Frontal cortex (tissue), 4 donors: ENCODE measurements around the gene TNPO3. TPM values are rescaled to one million over a fixed set of nuclear protein-coding genes. Genes with fewer than 3 reads are reported as not detected.

ENCODE experiments used
- DNase-seq, 2 donors: peaks; one replicate each; pipeline ENCODE4 v3.0.0; 2012; ENCODE audit warnings: low spot score in 2 of 2
- FAIRE-seq: peaks from 2 replicates; lab custom pipeline; 2012; peaks lifted over from hg19 to GRCh38; lab: Jason Lieb, UNC
- total RNA-seq: library from RNA; depleted of rRNA; stranded (reverse); fragments of >200 nt; gene quantifications from one replicate; pipeline ENCODE4 v1.2.3, GENCODE V29; 2014
- donor health status: control.
- donor health status: control.
- donor health status: control.

TNPO3 gene
- total RNA-seq, 1 donor from 2014 or later = 101 TPM

DNA sequence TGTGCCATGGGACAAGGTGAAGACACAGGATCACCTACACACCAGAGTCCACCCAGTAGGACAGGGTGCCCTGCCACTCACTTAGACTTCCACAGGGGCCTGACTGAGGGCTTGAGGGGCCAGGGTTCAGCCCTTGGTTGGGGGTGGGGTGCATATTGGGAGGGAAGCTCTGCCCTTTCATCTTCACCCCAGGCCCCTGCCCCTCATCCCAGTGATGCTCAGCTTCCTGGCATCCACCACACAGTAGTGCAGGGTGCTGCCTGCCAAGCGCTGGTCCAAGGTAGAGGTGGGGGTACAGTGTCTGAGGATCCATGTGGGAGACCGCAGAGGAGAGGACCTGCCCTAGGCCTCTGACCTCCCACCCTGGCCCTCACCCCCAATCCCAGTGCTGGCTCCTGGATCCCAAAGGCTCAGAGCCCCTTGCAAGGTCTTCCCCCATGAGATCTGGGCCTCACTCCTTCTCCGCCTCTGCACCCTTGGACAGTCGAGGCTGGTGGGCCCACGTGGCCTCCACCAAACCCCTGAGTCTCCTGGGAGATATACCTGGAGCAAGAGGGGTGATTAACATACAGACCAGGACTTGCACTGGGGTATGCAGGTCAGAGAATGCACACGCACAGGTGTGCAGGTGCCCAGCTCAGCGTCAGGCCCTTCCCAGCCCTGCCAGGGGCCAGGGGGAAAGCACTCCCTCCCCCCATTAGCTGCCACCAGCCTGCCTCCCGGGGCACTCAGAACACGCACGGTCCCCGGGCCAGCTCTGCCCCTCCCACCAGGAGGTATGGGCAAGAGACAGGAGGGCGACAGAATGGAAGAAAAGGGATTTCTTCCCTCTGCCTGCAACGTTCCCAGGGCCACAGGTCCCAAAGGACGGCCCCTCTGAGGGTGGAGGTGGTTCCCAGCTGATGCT, 125.8 kb downstream of the TNPO3 start:
- DNase-seq (no peak), FAIRE-seq (no peak)

DNA sequence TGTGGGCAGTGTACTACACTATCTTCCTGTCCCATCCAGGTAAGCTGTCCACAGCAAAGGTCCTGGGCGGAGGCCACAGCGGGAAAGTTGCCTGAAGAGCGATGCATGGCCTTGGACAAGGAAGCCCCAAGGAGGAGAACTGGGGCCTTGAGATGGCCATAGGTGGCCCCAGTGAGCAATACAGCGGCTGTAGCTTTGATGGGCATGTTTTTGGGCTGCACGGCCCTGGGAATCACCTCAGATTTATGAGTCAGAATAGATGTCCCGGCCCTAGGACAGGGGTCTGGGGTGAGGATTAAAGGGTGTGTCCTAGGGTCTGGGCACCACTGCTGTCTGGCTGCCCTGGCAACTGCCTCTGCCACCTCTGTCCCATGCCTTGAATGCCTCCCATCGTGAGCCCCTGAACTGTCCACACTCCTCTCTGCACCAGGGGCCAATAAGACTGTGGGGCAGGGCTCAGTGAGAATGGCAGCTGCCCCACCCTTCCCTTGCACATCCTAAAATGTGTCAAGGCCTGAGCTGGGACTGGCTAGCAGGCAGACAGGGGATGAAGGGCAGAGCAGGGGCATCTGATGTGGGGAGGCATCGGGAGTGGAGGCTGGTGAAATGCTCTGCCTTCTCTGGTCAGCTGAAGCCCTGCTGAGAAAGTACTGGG, 126.6 kb downstream of the TNPO3 start:
- FAIRE-seq = no peak

DNA sequence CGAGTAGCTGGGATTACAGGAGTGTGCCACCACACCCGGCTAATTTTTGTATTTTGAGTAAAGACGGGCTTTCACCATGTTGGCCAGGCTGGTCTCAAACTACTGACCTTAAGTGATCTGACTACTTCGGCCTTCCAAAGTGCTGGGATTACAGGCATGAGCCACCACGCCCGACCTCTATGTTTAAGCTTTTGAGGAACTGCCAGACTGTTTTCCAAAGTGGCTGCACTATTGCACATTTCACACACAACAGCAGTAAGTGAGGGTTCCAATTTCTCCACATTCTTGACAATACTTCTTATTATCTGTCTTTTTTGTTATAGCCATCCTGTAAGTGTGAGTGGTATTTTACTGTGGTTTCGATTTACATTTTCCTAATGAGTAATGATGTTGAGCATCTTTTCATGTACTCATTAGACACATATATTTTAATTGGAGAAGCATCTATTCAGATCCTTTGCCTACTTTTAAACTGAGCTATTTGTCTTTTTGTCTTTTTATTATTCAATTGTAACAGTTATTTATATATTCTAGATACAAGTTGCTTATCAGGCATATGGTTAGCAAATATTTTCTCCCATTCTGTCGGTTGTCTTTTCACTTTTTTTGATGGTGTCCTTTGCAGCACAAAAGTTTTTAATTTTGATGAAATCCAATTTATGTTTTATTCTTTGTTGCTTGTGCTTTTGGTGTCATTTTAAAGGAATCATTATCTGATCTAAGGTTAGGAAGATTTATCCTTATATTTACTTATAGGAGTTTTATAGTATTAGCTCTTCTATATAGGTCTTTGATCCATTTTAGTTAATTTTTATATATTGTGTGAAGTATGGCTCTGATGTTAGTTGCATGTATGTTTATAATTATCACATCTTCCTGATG, 130.0 kb downstream of the TNPO3 start:
- no peak for FAIRE-seq
- no peak for DNase-seq

More for the DNA sequence above, 126.6 kb downstream of the TNPO3 start:
- DNase-seq = no peak

DNA sequence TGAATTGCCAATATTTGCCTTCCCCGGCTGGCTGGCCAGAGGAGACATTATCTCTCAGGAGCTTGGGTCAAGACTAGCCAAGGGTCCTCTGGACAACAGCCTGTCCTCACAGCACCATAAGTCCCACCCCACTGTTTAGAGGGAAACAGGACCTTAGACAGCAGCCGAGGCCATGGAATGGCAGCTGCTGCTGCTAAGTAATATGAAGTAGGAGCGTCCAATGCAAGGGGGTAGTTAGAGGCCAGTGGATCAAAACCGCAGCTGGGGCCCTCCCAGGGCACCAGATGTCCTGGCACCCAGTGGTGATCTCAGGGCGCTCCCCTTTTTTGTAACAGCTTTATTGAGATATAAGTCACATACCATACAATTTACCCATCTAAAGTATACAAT, 131.5 kb downstream of the TNPO3 start:
- no peak for FAIRE-seq
- DNase-seq = no peak

DNA sequence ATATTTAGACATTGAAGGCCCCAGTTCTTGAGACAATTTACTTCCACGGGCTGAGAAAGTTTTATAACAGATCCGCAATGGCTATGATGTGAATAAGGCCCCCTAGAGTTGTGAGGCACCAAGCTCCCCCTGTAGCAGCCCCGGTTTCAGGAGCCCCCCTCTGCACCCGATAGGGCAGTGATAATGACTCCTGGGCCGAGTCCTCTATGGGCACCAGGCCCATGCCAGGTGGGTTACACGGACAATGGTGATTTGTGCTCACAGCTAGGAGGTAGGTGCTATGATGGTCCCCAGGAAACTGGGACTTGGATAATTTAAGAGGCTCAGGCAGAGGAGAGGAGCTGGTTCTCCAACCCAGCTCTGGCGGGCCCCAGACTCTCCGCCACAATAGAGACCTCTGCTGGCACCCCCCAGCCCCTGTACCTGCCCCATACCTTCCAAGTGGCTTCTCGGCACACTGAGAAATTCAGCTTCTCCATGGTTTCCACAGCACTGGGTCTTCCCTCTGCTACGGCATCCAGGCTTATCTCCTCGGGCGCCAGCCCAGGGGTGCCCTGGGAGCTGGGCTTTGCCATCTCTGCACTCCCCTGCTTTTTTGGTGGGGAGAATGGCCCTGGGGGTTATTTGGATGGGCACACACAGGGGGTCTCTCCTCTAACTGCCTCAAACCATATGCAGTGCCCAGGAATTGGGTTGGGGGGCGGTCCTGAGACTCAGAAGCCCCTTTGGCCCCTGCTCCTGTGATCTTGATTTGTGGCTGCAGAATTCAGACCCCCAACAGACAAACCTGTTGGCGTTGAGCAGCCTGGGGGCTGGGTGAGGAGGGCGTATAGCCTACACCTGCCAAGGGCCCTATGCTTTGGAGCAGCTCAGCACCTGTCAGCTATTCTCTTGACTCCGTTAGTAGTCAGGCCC, 132.2 kb downstream of the TNPO3 start:
- DNase-seq (no peak), FAIRE-seq (no peak)

DNA sequence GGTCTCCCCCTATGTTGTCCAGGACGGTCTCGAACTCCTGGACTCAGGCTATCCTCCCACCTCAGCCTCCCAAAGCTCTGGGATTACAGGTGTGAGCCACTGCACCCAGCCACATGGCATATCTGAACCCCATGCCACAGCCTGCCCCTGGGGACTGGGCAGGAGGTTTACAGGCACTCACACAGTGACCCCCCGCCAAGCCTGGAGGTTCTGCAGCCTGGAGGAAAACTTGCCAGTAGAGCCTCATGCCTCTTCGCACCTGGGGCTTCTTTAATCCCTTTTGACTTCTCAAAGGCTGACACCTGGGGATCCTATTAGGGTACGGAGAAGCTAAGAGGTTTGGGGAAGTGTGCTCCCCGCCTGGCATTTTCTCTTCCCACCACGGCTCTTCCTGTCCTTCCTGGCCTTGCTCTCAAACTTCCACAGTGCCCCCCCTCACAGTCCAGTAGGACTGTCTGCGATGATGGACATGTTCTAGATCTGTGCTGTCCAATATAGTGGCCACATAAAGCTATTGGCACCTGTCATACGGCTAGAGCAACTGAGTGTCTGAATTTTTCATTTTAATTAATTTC, 133.0 kb downstream of the TNPO3 start:
- no peak for FAIRE-seq
- no peak for DNase-seq

DNA sequence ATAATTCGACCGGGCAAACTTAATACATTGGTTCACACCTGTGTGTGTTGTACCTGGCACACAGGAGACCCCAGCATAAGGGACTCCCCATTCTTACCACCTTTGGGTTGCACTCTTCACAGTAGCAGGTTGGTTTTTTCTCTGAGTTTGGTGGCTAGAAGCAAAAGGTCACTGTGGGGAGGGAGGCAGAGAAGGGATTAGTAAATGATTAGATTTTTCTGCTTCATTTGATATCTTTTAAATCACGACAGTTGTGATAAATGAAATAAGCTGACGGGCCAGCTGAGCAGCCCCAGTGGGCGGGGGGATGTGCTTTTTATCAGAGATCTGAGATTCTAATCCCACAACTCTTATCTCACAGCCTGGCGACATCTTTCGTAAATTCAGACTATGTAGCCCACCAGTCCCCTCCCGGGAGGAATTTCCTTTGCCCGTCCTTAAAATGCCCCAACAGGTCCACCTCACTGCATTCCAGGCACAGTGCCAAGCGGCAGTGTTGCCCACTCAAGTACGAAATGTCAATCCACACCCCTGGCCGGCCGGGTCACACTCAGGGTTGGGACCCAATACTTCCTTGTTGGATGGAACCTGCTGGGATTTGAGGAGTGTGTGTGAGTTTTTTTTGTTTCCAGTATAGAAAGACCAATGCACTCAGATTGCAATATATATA, 133.9 kb downstream of the TNPO3 start:
- FAIRE-seq (no peak), DNase-seq (no peak)

DNA sequence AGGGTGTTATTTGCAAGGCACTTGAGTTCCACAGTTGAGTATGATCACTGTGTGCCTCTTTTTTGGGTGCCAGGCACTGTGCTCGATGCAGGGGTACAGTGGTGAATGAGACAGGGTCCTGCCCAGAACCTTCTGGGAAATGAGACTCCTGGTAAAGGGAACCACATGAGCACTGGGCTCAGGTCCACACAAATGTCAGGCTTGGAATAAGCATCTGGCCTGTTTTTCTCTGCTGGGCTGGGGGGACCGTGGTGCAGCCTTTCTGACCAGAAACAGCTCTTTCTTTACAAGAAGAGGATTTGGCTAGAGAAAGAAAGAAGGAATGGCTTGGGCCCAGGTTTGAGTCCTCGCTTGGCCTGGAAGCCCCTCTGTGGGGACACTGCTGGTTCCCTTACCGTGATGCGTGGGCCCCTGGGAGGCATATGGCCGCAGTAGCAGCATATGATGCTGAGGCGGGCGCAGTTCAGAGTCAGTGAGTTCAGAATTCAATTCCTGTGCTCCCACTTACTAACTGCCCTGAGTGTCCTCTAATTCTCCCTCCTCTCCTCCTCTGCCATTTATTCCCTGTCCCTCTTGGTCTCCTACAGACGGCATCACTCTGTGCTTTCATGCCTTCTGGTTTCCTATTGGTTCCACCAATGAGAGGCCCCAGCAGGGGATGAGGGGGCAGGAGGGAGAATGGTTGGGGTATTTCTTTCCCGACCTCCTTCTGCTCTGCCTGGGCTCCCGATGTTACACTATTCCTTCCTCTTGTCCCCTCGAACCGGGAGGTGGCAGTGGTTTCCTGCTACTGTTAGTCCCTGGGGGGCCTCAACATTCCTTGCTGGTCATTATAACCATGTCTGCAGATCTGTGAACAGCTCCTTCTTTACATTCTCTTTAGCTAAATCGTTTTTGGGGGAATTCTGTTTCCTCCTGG, 134.8 kb downstream of the TNPO3 start:
- FAIRE-seq (no peak), DNase-seq (no peak)

DNA sequence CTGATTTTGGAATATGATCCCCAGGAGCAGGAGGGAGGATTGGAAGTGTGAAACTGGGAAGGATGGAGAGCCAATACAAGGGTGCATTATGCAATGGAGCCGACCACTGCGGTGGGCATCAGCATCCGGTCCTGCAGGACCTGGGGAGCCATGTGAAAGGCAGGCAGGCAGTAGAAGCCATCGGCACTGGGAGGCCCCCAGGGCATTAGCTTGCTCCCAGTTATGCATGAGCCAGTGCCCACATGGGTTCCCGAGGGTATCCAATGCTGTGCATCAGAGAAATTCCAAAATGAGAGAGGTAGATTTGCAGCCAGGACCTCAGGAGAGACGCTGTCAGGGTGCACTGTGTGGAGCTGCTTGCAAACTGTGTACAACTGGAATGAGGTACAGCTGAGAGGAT, 135.7 kb downstream of the TNPO3 start:
- DNase-seq (no peak), FAIRE-seq (no peak)

DNA sequence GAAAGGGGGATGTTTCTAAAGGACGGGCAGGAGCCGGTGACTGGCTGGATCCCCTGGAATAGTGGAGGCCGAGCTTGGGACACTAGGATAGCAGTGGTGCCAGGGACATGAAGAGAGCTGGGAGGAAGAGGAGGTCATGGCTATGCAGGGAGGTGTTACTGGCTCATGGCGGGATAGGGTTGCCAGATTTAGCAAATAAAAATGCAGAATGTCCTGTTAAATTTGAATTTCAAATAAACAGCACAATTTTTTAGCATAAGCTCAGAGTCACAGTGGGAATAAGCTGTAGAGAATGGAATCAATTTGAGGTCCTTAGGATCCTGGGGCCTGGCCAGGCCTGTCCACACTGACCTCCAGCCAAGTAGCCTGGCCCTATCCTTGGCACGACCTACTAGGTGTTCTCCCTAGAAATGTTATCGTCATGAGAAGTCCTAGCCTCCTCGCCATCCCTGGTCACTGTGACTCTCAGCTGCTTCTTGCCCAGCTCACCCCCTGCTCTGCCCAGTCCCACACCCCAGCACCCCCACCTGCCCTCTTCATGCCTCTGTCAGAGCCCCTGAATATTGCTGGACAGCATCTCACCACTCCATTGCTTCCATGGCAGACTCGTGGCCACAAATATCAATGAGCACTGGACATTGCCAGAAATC, 136.8 kb downstream of the TNPO3 start:
- no peak for FAIRE-seq
- DNase-seq = no peak

DNA sequence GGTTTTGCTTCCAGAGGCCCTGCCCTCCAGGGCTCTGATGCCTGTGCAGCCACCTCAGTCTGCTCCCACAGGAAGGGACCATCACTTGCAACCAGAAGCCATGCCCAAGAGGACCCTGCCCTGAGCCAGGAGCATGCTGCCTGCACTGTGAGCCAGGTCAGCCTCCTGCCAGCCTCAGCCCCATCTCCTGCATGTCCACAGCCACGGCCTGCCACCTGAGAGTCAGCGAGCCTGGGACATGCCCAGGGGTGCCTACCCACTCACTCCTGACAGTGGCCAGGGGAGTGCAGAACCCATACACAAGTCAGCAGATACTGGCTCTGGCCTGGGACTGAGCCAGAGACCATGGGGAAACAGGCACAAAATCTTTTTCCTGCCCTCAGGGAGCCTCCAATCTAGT, 137.8 kb downstream of the TNPO3 start:
- FAIRE-seq (no peak), DNase-seq (no peak)

DNA sequence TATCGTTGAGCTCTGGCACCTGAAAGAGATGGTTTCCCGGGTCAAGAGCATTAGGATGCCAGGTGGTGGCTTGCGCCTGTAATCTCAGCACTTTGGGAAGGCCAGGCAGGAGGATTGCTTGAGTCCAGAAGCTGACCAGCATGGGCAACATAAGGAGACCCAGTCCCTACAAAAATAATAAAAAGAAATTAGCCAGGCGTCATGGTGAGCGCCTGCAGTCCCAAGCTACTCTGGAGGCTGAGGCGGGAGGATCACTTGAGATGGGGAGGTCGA, 138.3 kb downstream of the TNPO3 start:
- FAIRE-seq = no peak
- DNase-seq = no peak

DNA sequence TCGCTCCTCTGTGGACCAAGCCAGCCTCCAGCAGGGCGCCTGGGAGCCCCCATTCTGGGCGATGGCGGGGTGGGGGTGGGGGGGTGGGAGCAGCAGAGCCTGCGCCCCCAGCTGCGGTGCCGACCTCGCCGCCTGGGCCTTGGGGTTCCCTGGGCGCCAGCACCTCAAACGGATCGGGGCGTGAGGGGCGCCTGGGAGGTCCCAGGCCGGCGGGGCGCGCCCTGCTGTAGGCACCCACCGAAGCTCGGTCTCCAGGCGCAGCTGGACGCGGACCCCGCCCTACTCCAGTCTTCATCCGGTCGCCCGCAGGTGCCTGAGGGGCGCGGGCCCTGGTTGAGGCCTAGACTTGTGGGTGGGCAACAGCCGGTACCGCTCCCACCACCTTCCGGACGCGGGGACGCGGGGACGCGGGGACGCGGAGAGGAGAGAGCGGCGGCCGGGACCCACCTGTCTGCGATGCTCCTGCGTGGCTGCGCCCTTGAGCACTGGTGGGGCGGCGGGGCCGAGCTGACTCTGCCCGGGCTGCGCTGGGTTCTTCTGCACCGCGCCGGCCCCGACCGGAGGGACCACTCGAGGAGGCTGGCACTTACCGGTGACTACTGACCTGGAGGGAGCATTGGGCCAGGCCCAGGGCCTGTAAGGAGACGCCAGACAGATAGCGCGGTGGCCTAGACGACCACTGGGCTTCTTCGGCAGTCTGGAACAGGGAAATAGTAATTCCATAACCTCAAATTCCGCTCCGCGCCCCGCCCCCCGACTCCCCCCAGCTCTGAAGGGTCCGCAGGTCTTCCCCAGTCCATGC, 138.9 kb downstream of the TNPO3 start:
- no peak for FAIRE-seq
- no peak for DNase-seq

DNA sequence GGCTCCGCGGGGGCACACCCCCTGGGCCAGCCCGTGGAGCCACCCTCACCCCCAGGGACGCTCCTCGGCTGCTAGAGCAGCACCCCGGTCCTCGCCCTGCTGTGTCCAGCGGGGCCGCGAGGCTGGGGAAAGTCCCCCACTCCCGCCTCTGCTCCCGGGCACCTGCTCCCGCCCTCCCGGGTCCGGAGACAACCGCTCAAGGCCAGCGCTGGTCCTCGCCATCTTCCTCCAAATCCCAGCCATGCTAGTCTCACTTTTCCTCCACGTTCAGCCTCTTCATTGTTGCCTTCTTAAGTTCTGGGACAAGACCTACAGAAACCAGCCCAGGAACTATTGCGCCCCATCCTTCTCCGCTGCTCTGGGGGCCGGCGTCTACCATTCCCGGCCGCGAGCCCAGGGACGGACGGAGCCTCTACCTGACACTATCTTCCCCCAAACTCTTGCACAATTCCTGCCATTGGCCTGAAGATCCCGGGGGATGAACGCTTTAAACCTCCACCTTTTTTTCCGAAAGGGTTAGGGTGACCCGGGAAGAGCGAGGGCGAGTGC, 139.6 kb downstream of the TNPO3 start:
- DNase-seq (no peak), FAIRE-seq (no peak)

DNA sequence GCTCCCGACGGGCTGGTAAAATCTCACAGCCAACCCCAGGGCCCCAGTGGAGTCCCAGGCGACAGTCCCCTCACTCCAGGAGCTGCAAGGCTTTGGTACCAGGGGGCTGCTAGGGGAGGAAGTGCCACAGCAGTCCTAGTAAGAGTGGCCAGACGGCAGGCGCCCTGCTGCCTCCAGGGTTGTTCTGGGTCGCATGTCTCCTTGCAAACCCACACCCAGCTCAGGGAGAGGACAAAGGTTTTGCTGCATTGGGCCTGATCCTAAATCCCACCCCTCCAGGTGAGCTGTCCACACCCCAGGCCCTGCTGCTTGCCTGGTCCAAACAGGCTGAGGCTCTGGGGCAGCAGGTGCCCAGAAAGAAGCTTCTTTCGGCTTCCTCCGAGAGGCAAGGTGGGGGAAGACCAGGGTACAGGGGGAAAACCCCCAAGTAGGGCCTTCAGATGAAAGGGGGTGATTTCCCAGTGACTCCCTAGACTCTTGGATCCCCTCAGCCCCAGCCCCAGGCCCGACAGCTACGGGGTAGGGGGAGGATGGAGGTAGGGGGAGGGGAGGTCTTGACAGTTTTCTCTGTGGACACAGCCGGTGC, 140.3 kb downstream of the TNPO3 start:
- FAIRE-seq = no peak

More for the DNA sequence above, 140.3 kb downstream of the TNPO3 start:
- DNase-seq = no peak
